Breast epithelium (tissue), 3 donors: ENCODE results near the gene ZNF3.

Experiments
- POLR2A ChIP-seq: fragments of 450-650 bp; IDR thresholded peaks from one replicate; pipeline ENCODE4 v1.6.1; 2016; ENCODE audit warnings: antibody characterized with exemption, mild to moderate bottlenecking, moderate library complexity
- POLR2AphosphoS5 ChIP-seq, 3 donors: sonication (generic); formaldehyde crosslinking; IDR thresholded peaks; one replicate each; pipeline ENCODE4 v1.6.1; 2017; ENCODE audit warnings: antibody characterized with exemption in 3 of 3
- TF ChIP-seq, protein P1 (sequence below), 3 donors: fragments of 450-650 bp; IDR thresholded peaks; one replicate each; pipeline ENCODE4 v1.5.1; 2016 to 2017; ENCODE audit warnings: antibody characterized with exemption in 3 of 3, mild to moderate bottlenecking in 3 of 3, moderate library complexity in 3 of 3

DNA sequence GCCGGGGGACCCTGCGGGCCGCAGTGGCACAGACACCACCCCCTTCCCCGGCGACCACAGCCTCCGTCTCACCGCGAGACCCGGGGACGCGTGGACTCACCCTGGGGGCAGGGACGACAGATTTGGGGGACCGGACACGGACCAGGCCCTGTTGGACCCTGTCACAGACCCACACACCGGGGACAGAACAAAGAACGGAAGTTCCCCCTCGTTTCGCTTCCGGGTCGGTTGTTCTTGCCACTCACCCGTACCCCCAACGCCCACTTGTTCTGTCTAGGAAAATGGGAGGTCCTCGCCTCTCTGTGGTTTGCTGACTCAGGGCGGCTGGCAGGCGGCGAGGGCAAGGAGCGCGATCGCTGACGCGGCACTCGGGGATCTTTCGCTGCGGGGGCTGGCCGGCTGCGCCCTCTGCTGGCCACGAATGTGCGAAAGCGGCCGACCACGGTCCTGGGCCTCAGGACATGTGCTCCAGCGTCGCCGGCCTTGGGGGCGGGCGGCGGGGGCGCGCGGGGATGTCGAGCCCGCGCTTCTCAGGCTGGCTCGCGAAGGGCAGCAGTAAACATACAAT lies at the start of gene ZNF3:
- peak; percentile 89 to 96 (median 95) for TF ChIP-seq POLR2AphosphoS5 (IDR thresholded peaks at IDR 0.05)
- TF ChIP-seq, protein P1, sequence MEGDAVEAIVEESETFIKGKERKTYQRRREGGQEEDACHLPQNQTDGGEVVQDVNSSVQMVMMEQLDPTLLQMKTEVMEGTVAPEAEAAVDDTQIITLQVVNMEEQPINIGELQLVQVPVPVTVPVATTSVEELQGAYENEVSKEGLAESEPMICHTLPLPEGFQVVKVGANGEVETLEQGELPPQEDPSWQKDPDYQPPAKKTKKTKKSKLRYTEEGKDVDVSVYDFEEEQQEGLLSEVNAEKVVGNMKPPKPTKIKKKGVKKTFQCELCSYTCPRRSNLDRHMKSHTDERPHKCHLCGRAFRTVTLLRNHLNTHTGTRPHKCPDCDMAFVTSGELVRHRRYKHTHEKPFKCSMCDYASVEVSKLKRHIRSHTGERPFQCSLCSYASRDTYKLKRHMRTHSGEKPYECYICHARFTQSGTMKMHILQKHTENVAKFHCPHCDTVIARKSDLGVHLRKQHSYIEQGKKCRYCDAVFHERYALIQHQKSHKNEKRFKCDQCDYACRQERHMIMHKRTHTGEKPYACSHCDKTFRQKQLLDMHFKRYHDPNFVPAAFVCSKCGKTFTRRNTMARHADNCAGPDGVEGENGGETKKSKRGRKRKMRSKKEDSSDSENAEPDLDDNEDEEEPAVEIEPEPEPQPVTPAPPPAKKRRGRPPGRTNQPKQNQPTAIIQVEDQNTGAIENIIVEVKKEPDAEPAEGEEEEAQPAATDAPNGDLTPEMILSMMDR (IDR thresholded peaks at IDR 0.05): peak; percentile 84 to 98 (median 95)
- peak; percentile 54 for TF ChIP-seq POLR2A
